HCT116 (cell line): ENCODE measurements around the gene ERGIC1. TPM values are rescaled to one million over a fixed set of nuclear protein-coding genes. Genes with fewer than 3 reads are reported as not detected.

Experiments
- ATAC-seq: fragments of 200-7000 bp; cut with Tn5 transposase; 2 replicates; pipeline ENCODE4 v1.9.1; 2020; ENCODE audit warnings: mild to moderate bottlenecking, moderate library complexity
- BruUV-seq: library from RNA; stranded (reverse); fragments of 400-500 nt; replicated peaks from 2 replicates; lab custom pipeline; 2021; lab: Mats Ljungman, UMichigan
- CTCF ChIA-PET: fragments of 300-600 bp; sonication (Branson Sonifier 250); formaldehyde crosslinking; loops from one replicate; lab custom pipeline; 2021; ENCODE audit warnings: antibody characterized with exemption; lab: Charles Lee
- POLR2A ChIA-PET: fragments of 300-600, 350-600 bp; sonication (Branson Sonifier 250); formaldehyde crosslinking; loops from one replicate; lab custom pipeline; 2021; ENCODE audit warnings: antibody characterized with exemption; lab: Charles Lee
- RAD21 ChIA-PET, 2 experiments: fragments of 300-600 bp; sonication (Branson Sonifier 250); formaldehyde crosslinking; loops; one replicate each; lab custom pipeline; 2023; ENCODE audit warnings: low total read pairs in 2 of 2; ENCODE audit not compliant: uncharacterized antibody in 2 of 2, unreplicated experiment in 2 of 2, low non-redundant PET in 1 of 2; lab: Charles Lee
- DNase-seq: peaks from one replicate; pipeline ENCODE4 v3.0.0-alpha.2; 2010; ENCODE audit warnings: low read depth, low spot score
- H2AFZ ChIP-seq: fragments of 200-600 bp; shearing (Covaris generic), sonication (generic); 2 replicates; pipeline ENCODE4 v1.6.1; 2017; ENCODE audit warnings: low read depth, mixed run types, mixed read lengths, antibody characterized with exemption, low read length; ENCODE audit not compliant: poor library complexity, severe bottlenecking
- H3K27ac ChIP-seq: 2 replicates; pipeline ENCODE4 v1.5.1; 2012; ENCODE audit warnings: low read depth, low read length
- H3K27me3 ChIP-seq: fragments of 200-600 bp; sonication (generic); 2 replicates; pipeline ENCODE4 v1.6.1; 2016; ENCODE audit warnings: mixed run types, low read length, mixed read lengths; ENCODE audit not compliant: insufficient read depth
- H3K36me3 ChIP-seq, 2 experiments: fragments of 200-500 bp in 1 of 2; fragments of 200-600 bp in 1 of 2; sonication (Bioruptor generic) in 1 of 2; sonication (generic) in 1 of 2; 2 replicates each; pipeline versions ENCODE4 v1.5.1 to v1.6.1; 2014 to 2016; ENCODE audit warnings: low read length in 2 of 2, inconsistent platforms in 1 of 2, mixed read lengths in 1 of 2, mixed run types in 1 of 2; ENCODE audit not compliant: insufficient read depth in 2 of 2, control insufficient read depth in 1 of 2
- H3K4me1 ChIP-seq, 2 experiments: fragments of 200-600 bp in 1 of 2; sonication (generic) in 1 of 2; 2 replicates each; pipeline versions ENCODE4 v1.5.1 to v1.6.1; 2012 to 2017; ENCODE audit warnings: low read length in 2 of 2, inconsistent platforms in 1 of 2, mild to moderate bottlenecking in 1 of 2, mixed read lengths in 1 of 2, mixed run types in 1 of 2, moderate library complexity in 1 of 2; ENCODE audit not compliant: insufficient read depth in 2 of 2, control insufficient read depth in 1 of 2
- H3K4me2 ChIP-seq: fragments of 200-600 bp; sonication (generic); 2 replicates; pipeline ENCODE4 v1.6.1; 2017; ENCODE audit warnings: mixed run types, low read length, mixed read lengths
- H3K4me3 ChIP-seq, 2 experiments: fragments of 200-600 bp in 1 of 2; sonication (generic) in 1 of 2; replicated peaks in 1 of 2; 2 replicates each; pipeline ENCODE4 v1.5.1; 2011 to 2016; ENCODE audit warnings: low read length in 2 of 2, control low read depth in 1 of 2, low read depth in 1 of 2, mild to moderate bottlenecking in 1 of 2, mixed read lengths in 1 of 2, mixed run types in 1 of 2
- H3K79me2 ChIP-seq: fragments of 200-600 bp; sonication (generic); 2 replicates; pipeline ENCODE4 v1.6.1; 2017; ENCODE audit warnings: mild to moderate bottlenecking, mixed run types, low read length, moderate library complexity, mixed read lengths; ENCODE audit not compliant: insufficient read depth
- H3K9ac ChIP-seq: fragments of 200-600 bp; sonication (generic); 2 replicates; pipeline ENCODE4 v1.6.1; 2016; ENCODE audit warnings: low read length, mixed read lengths
- H3K9me2 ChIP-seq: fragments of 200-600 bp; sonication (generic), shearing (Covaris generic); 2 replicates; pipeline ENCODE4 v1.6.1; 2017; ENCODE audit warnings: mixed run types, mild to moderate bottlenecking, moderate library complexity; ENCODE audit not compliant: insufficient read depth
- H3K9me3 ChIP-seq, 2 experiments: fragments of 200-500 bp in 1 of 2; fragments of 200-600 bp in 1 of 2; sonication (Bioruptor generic) in 1 of 2; sonication (generic) in 1 of 2; 2 replicates each; pipeline ENCODE4 v1.6.1; 2014 to 2017; ENCODE audit warnings: low read length in 2 of 2, mixed read lengths in 2 of 2, inconsistent platforms in 1 of 2, low read depth in 1 of 2, mild to moderate bottlenecking in 1 of 2, mixed run types in 1 of 2, moderate library complexity in 1 of 2; ENCODE audit not compliant: control insufficient read depth in 1 of 2, insufficient read depth in 1 of 2
- H4K20me1 ChIP-seq: fragments of 200-600 bp; sonication (generic), shearing (Covaris generic); 2 replicates; pipeline ENCODE4 v1.6.1; 2017; ENCODE audit warnings: mixed run types, mild to moderate bottlenecking, moderate library complexity; ENCODE audit not compliant: insufficient read depth
- CEBPB ChIP-seq: IDR thresholded peaks from 2 replicates; pipeline ENCODE4 v1.6.1; 2012; ENCODE audit warnings: low read depth
- EGR1 ChIP-seq: IDR thresholded peaks from 2 replicates; pipeline ENCODE4 v1.6.1; 2012; ENCODE audit warnings: low read depth
- ELF1 ChIP-seq: IDR thresholded peaks from 2 replicates; pipeline ENCODE4 v1.6.1; 2012; ENCODE audit warnings: low read depth, borderline replicate concordance
- EZH2 ChIP-seq: fragments of 200-600 bp; sonication (generic); IDR thresholded peaks from 2 replicates; pipeline ENCODE4 v1.6.1; 2017; ENCODE audit warnings: antibody characterized with exemption, mixed run types
- EZH2phosphoT487 ChIP-seq: fragments of 200-600 bp; IDR thresholded peaks from 2 replicates; pipeline ENCODE4 v1.6.1; 2018; ENCODE audit warnings: antibody characterized with exemption, borderline replicate concordance
- POLR2A ChIP-seq: IDR thresholded peaks from 2 replicates; pipeline ENCODE4 v1.7.0; 2011; ENCODE audit warnings: borderline replicate concordance; ENCODE audit not compliant: insufficient read depth, insufficient read length; ENCODE audit errors: extremely low read depth
- POLR2AphosphoS5 ChIP-seq: IDR thresholded peaks from 2 replicates; pipeline ENCODE4 v1.6.1; 2011; ENCODE audit warnings: mild to moderate bottlenecking, low read depth, low read length, moderate library complexity
- TCF7L2 ChIP-seq: IDR thresholded peaks from 2 replicates; pipeline ENCODE4 v1.7.0; 2011; ENCODE audit warnings: borderline replicate concordance, inconsistent platforms; ENCODE audit not compliant: insufficient read depth, insufficient read length; ENCODE audit errors: extremely low read depth
- ZFX ChIP-seq: fragments of 450-650 bp; IDR thresholded peaks from 2 replicates; pipeline ENCODE4 v1.6.1; 2017
- intact Hi-C: fragments of 100-400 bp; cut with micrococcal nuclease; formaldehyde crosslinking; loops from 2 replicates; pipeline ENCODE4 v1.10.0; 2022
- total RNA-seq: library from RNA; stranded (reverse); gene quantifications from one replicate; pipeline ENCODE4 v1.2.1, GENCODE V29; 2021; ENCODE audit not compliant: unreplicated experiment
- TF ChIP-seq, protein P1 (sequence below): IDR thresholded peaks from 2 replicates; pipeline ENCODE4 v1.6.1; 2012
- TF ChIP-seq, protein P2 (sequence below): IDR thresholded peaks from 2 replicates; pipeline ENCODE4 v1.6.1; 2012; ENCODE audit warnings: low read depth
- TF ChIP-seq, protein P3 (sequence below): IDR thresholded peaks from 2 replicates; pipeline ENCODE4 v1.6.1; 2012
- TF ChIP-seq, protein P4 (sequence below): IDR thresholded peaks from 2 replicates; pipeline ENCODE4 v1.6.1; 2011; ENCODE audit warnings: mild to moderate bottlenecking, low read length, moderate library complexity; ENCODE audit not compliant: insufficient replicate concordance; ENCODE audit errors: extremely low read depth

The ERGIC1 gene
- total RNA-seq, 1 experiment from 2014 or later: 73.3 TPM

DNA sequence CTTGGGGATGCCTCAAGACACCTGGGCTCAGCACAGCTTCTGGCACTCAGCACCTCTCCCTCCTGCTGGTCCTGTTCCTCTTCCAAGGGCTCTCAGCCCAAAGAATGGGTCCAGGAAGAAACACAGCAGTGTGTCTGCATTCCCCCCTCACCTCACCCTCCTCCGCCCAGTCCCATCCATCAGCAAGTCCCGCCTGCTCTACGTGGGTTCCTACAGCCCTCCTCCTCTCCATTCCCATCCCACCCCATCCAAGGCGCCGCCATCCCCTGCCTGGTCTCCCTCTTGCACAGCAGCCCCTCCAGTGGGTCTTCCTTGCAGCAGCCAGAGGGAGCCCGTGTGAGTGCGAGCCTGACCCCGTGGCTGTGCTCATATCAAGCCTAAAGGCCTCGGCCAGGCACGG, 72.8 kb downstream of the ERGIC1 start:
- ChIA-PET POLR2A (interaction anchor here (3.7 kb wide), 1 partner anchor 136 kb away, joined by 20 read pairs; the partner anchor contains the start of gene DUSP1), CTCF (no interaction called here), RAD21 (no interaction called here)

DNA sequence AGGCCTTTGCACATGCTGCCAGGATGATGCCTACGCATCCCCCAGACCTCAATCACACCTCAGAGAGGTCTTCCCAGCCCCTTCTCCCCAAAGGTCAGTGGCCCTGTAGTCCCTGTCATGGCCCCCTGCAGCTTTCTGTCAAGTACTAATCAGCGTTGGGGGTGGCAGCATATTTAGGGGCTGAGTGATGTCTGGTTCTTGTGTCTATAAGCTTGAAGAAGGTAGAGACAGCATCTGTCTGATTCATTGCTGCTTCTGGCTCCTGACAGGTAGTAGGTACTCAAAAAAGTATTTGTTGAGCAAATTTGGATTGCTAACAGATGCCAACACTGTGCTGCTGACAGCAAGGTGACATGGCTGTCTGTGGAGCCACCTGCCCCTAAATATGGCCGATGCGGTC, 73.6 kb downstream of the ERGIC1 start:
- Histone ChIP-seq H2AFZ (no peak overlapping the region), H3K36me3 (no peaks in the 10 kb centered on the region), H3K79me2 (no peaks in the 10 kb centered on the region), H3K9ac (no peak overlapping the region), H4K20me1 (no peaks in the 10 kb centered on the region), H3K9me2 (no peaks in the 10 kb centered on the region), H3K4me3 (no peak overlapping the region), H3K4me1 (peaks cover 12 to 28% of the 10 kb centered on the region in 2 experiments; a peak in 3 of 4 replicates), H3K4me2 (no peak overlapping the region), H3K27me3 (no peaks in the 10 kb centered on the region), H3K27ac (no peak overlapping the region), H3K9me3 (no peaks in the 10 kb centered on the region)
- ATAC-seq (no peak), DNase-seq (no peak)
- BruUV-seq: no TSS peak
- intact Hi-C loops: no loop called here
- ChIA-PET RAD21 (no interaction called here), POLR2A (no interaction called here), CTCF (no interaction called here)
- TF ChIP-seq POLR2AphosphoS5 (no peak), POLR2A (no peak), ELF1 (no peak), EZH2phosphoT487 (no peak), TCF7L2 (no peak), EGR1 (no peak), CEBPB (no peak)
- TF ChIP-seq, protein P1, sequence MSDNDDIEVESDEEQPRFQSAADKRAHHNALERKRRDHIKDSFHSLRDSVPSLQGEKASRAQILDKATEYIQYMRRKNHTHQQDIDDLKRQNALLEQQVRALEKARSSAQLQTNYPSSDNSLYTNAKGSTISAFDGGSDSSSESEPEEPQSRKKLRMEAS: no peak
- TF ChIP-seq, protein P2, sequence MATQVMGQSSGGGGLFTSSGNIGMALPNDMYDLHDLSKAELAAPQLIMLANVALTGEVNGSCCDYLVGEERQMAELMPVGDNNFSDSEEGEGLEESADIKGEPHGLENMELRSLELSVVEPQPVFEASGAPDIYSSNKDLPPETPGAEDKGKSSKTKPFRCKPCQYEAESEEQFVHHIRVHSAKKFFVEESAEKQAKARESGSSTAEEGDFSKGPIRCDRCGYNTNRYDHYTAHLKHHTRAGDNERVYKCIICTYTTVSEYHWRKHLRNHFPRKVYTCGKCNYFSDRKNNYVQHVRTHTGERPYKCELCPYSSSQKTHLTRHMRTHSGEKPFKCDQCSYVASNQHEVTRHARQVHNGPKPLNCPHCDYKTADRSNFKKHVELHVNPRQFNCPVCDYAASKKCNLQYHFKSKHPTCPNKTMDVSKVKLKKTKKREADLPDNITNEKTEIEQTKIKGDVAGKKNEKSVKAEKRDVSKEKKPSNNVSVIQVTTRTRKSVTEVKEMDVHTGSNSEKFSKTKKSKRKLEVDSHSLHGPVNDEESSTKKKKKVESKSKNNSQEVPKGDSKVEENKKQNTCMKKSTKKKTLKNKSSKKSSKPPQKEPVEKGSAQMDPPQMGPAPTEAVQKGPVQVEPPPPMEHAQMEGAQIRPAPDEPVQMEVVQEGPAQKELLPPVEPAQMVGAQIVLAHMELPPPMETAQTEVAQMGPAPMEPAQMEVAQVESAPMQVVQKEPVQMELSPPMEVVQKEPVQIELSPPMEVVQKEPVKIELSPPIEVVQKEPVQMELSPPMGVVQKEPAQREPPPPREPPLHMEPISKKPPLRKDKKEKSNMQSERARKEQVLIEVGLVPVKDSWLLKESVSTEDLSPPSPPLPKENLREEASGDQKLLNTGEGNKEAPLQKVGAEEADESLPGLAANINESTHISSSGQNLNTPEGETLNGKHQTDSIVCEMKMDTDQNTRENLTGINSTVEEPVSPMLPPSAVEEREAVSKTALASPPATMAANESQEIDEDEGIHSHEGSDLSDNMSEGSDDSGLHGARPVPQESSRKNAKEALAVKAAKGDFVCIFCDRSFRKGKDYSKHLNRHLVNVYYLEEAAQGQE: no peak
- TF ChIP-seq, protein P3, sequence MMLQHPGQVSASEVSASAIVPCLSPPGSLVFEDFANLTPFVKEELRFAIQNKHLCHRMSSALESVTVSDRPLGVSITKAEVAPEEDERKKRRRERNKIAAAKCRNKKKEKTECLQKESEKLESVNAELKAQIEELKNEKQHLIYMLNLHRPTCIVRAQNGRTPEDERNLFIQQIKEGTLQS: no peak

More for the DNA sequence above, 72.8 kb downstream of the ERGIC1 start:
- no peak overlapping the region for H3K4me3 ChIP-seq
- H4K20me1 ChIP-seq: no peaks in the 10 kb centered on the region
- H3K9me2 ChIP-seq: no peaks in the 10 kb centered on the region
- H3K27me3 ChIP-seq: no peaks in the 10 kb centered on the region
- ATAC-seq (no peak), DNase-seq (no peak)
- H3K36me3 ChIP-seq: no peaks in the 10 kb centered on the region
- no peaks in the 10 kb centered on the region for H3K79me2 ChIP-seq
- no peak overlapping the region for H2AFZ ChIP-seq
- no peak for TF ChIP-seq ZFX
- TF ChIP-seq, protein P4, sequence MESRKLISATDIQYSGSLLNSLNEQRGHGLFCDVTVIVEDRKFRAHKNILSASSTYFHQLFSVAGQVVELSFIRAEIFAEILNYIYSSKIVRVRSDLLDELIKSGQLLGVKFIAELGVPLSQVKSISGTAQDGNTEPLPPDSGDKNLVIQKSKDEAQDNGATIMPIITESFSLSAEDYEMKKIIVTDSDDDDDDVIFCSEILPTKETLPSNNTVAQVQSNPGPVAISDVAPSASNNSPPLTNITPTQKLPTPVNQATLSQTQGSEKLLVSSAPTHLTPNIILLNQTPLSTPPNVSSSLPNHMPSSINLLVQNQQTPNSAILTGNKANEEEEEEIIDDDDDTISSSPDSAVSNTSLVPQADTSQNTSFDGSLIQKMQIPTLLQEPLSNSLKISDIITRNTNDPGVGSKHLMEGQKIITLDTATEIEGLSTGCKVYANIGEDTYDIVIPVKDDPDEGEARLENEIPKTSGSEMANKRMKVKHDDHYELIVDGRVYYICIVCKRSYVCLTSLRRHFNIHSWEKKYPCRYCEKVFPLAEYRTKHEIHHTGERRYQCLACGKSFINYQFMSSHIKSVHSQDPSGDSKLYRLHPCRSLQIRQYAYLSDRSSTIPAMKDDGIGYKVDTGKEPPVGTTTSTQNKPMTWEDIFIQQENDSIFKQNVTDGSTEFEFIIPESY: no peak
- no peak for TF ChIP-seq EZH2
- intact Hi-C loops: no loop called here
- no peak overlapping the region for H3K27ac ChIP-seq
- no peak overlapping the region for H3K4me2 ChIP-seq
- H3K4me1 ChIP-seq: peaks cover 12 to 35% of the 10 kb centered on the region in 2 experiments; a peak in 3 of 4 replicates
- H3K9me3 ChIP-seq: no peaks in the 10 kb centered on the region
- BruUV-seq: no TSS peak
- H3K9ac ChIP-seq: no peak overlapping the region
